PC-3 (cell line): Measurements from ENCODE around the gene OTOS.

Source experiments
- EZH2 ChIP-seq: fragments of 300-600 bp; sonication (generic); IDR thresholded peaks from one replicate; pipeline ENCODE4 v1.6.1; 2017; ENCODE audit warnings: antibody characterized with exemption, mild to moderate bottlenecking, low read length; ENCODE audit not compliant: unreplicated experiment
- EZH2phosphoT487 ChIP-seq: fragments of 300-600 bp; sonication (generic); IDR thresholded peaks from 2 replicates; pipeline ENCODE4 v1.6.1; 2018; ENCODE audit warnings: mild to moderate bottlenecking, antibody characterized with exemption, low read length, borderline replicate concordance

GRCh38 chr2:240145461-240145860 lies 5.0 kb upstream of the OTOS start:
- TF ChIP-seq EZH2phosphoT487 (no peak), EZH2 (no peak)
